Right ventricle myocardium superior (tissue), 1 donor: Measurements from ENCODE around the gene GLT8D2. TPM values are rescaled to one million over a fixed set of nuclear protein-coding genes. Genes with fewer than 3 reads are reported as not detected.

Experiments used
- ATAC-seq: fragments of 200-7000 bp; cut with Tn5 transposase; one replicate; pipeline ENCODE4 v1.9.1; 2020; ENCODE audit warnings: mild to moderate bottlenecking; ENCODE audit not compliant: poor library complexity
- DNase-seq: peaks from one replicate; pipeline ENCODE4 v3.0.0-alpha.2; 2020
- intact Hi-C: fragments of 100-400 bp; cut with DNase I; formaldehyde crosslinking; loops from one replicate; pipeline ENCODE4 v1.11.2; 2022
- total RNA-seq: library from RNA; stranded (reverse); fragmentation: NEBNext Ultra II Directional; extraction: Animal tissue kit (Norgen Biotek cat#: 25700); gene quantifications from one replicate; pipeline ENCODE4 v1.2.1, GENCODE V29; 2021
- donor health status: DM: no; HTN: yes; CAD: no; lungs with severe emphysema.

GLT8D2 gene
- total RNA-seq, 1 donor from 2014 or later = 6.1 TPM

DNA sequence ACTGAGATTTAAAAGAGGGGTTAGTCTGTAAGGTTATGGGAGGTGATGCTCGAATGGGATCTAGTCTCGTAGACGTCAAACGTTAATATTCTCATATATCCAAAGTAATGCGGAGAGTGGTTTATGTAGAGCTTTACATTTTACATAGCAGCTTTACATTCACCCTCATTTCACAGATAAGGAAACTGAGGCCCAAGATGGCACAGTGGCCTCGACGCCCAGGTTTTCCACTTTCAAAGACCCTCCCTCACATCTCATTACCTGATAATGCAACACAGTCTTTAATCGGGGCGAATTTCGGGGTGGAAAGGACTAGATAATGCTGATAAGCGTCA lies 84.8 kb downstream of the GLT8D2 start:
- no peak for ATAC-seq
- intact Hi-C loops = loop anchor here (5.0 to 10.0 kb wide), 2 partner anchors 100 to 142 kb away; partner anchors contain the start of gene HCFC2
- no peak for DNase-seq

GRCh38 chr12:103964805-103965204 lies 85.2 kb downstream of the GLT8D2 start:
- intact Hi-C loops = loop anchor here (5.0 to 10.0 kb wide), 2 partner anchors 100 to 142 kb away; partner anchors contain the start of gene HCFC2
- DNase-seq = no peak
- no peak for ATAC-seq

DNA sequence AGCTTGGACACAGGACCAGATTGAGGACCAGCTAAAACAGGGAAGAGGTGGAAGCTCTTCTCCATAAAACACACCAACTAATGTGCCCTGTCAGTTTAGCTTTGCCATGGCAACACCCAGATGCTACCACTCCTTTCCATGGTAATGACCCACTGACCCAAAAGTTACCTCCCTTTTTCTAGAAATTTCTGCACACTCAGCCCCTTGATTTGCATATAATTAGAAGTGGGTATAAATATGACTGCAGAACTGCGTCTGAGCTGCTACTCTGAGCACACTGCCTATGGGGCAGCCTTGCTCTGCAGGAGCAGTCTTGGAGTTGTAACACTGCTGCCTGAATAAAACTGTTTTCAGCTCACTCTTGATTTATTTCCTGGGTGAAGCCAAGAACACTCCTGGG lies 87.5 kb downstream of the GLT8D2 start:
- intact Hi-C loops = loop anchor here (10.0 kb wide), 1 partner anchor 102 kb away; the partner anchor contains the start of gene HCFC2
- no peak for ATAC-seq
- DNase-seq = no peak

GRCh38 chr12:103960616-103961227 lies 89.3 kb downstream of the GLT8D2 start:
- ATAC-seq = no peak
- intact Hi-C loops = loop anchor here (10.0 kb wide), 1 partner anchor 104 kb away; the partner anchor contains the start of gene HCFC2

DNA sequence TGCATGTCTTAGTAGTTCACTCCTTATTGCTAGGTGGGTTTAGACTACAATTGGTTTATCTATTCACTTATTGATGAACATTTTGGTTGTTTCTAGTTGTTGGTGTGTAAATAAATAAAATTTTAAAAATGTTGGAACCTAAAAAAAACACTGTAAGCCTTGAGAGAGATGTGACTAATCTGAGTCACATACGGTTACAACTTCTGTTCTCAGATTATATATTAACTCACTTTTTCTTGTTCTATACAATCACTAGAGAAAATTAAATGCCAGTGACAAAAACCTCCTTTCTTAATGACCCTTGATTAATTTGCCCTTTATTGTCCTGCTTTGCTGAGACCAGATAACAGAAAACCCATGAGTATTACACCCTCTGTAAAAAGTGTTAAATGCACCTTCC lies 91.4 kb downstream of the GLT8D2 start:
- DNase-seq (no peak), ATAC-seq (no peak)
- intact Hi-C loops = no loop called here

More at GRCh38 chr12:103960616-103961227, 89.3 kb downstream of the GLT8D2 start:
- DNase-seq = no peak

DNA sequence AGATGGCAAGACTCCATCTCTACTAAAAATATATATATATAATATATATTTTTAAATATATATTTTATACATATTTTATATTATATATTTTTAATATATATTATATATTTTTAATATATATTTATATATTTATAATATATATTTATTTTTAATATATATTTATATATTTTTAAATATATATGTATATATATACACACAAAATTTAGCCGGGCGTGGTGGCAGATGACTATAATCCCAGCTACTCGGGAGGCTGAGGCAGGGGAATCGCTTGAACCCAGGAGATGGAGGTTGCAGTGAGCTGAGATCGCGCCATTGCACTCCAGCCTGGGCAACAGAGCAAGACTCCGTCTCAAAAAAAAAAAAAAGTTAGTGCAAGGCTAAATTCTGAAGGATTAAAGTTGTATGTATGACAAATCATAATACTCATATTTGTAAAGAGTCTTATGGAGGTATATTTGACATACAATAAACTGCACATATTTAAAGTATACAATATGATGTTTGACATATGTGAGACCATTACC lies 92.1 kb downstream of the GLT8D2 start:
- intact Hi-C loops = no loop called here
- DNase-seq (no peak), ATAC-seq (no peak)

- intact Hi-C loops = no loop called here
- ATAC-seq (peak; percentile 54), DNase-seq (no peak)
Observed at GRCh38 chr12:103956509-103957027, 93.4 kb downstream of the GLT8D2 start.

DNA sequence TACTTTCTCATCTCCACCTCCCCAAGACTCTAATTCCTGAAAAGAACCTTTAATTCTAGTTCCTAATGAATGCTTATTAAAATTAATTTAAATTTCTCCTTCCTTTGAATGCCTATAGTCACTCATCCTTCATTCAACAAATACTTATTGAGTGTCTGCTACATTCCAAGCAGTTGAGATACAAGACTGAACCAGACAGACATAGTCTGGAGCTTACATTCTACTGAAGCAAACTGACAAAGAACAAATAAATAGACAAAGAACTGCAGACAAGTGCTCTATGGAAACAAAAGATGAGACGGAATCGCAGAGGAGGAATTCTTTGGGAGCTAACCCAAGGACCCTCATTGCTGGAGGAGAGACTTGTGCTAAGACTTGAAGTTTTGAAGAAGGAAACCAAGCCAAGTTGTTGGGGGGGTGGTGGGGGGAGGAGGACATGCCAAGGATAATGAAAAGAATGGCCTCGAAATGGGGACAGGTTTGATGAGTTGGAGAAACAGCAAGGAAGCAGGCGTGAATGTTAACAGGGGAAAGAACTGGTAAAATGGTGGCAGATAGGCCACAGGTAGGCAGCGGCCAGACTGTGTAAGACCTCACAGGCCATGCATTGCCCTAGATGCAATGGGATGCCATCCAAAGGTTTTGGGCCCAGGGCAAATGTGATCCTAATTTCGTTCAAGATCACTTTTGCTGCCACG lies 94.0 kb downstream of the GLT8D2 start:
- no peak for DNase-seq
- intact Hi-C loops = no loop called here
- no peak for ATAC-seq

DNA sequence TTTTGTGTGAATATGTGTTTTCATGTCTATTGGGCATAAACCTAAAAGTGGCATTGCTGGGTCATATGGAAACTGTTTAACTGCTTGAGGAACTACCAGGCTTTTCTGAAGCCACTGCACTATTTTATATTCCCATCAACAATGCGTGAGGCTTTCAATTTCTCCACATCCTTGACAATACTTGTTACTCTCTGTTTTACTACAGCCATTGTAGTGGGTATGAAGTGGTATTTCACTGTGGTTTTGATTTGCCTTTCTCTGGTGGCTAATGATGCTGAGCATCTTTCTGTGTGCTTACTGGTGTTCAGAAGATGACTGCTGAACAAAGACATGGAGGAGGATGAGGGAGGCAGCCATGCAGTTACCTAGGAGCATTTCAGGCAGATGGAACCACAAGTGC lies 97.5 kb downstream of the GLT8D2 start:
- intact Hi-C loops = no loop called here
- ATAC-seq (no peak), DNase-seq (no peak)

DNA sequence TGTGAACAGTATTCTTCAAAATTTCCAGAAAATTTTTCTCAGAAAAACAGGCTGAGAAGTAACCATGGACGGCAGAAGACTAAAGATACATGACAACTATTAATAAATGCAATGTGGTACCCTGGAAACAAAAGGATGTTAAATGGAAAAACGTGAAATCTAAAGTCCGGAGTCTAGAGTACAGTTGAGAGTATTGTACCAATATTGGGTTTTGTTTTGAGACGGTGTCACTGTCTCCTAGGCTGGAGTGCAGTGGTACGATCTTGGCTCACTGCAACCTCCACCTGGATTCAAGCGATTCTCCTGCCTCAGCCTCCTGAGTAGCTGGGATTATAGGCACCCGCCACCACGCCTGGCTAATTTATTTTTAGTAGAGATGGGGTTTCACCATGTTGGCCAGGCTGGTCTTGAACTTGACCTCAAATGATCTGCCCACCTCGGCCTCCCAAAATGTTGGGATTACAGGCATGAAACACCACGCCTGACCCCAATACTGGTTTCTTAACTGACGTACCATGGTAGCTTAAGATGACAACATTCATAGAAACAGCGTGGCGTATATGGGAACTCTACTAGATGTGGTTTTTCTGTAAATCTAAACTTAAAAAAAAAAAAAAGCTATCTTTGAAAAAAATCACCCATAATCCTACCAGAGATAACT lies 101.1 kb downstream of the GLT8D2 start:
- ATAC-seq (no peak), DNase-seq (no peak)
- intact Hi-C loops = no loop called here

- intact Hi-C loops = no loop called here
Observed at GRCh38 chr12:103947871-103948555, 102.0 kb downstream of the GLT8D2 start.

GRCh38 chr12:103944964-103945363 lies 105.0 kb downstream of the GLT8D2 start:
- DNase-seq = no peak
- intact Hi-C loops = no loop called here
- no peak for ATAC-seq

More at GRCh38 chr12:103947871-103948555, 102.0 kb downstream of the GLT8D2 start:
- DNase-seq = no peak
- no peak for ATAC-seq

Other genes starting within 250 kb of the GLT8D2 start
- gene NT5DC3, start 209.0 kb downstream of the GLT8D2 start, total RNA-seq = 2.8 TPM
- 353 TPM for gene HSP90B1, start 119.8 kb downstream of the GLT8D2 start, total RNA-seq
- 10.2 TPM for gene TDG, start 84.3 kb downstream of the GLT8D2 start, total RNA-seq
- gene HCFC2, start 14.3 kb upstream of the GLT8D2 start, total RNA-seq = 8.8 TPM
- gene NFYB, start 88.0 kb upstream of the GLT8D2 start, total RNA-seq = 39.1 TPM
- 98.9 TPM for gene TXNRD1, start 165.6 kb upstream of the GLT8D2 start, total RNA-seq